GM19452 (cell line): Measurements from ENCODE around the gene MEIOC.
"Not testable (repeated sequence)": the region's sequence is repeated elsewhere in the genome, so short reads cannot be mapped to it uniquely, and the experiment has no call there.

ENCODE experiments used
- ATAC-seq: cut with Tn5 transposase; IDR thresholded peaks from one replicate; pipeline ENCODE4 v1.9.1; 2021; ENCODE audit not compliant: unreplicated experiment

Gene MEIOC

DNA sequence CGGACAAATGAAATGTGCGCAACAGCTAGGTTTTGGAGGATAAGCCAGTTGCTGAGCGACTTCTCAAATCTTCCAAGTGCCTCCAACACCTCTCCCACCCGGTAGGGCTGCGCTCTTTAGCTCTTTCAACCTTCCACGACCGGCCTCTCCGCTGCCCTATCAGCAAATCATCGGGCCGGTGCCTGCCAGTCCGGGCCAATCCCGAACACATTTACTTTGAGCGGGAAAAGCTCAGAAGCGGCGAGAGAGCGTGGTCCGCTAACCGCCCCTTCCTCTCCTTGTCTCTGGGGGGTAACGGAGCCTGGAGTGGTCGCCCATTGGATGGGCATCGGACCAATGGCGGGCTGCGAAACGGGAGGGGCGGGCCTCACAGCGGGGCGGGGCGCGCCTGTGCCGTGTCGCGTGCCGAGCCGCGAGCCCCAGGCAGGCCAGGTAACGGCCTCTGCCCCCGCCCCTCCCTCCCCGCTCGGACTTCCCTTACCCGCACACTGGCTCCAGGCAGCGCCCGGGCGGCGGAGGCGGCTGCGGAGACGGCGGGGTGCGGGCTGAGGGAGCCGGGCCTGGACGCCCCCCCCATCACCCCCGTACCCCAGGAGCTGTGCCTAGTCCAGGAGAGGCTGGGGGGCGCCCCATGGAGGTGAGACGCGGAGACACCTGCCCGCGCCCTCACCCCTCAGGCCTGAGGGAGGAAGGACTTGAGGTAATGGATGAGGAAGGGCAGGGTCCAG lies at the start of gene MEIOC:
MEIOC (plus strand) TSS at position 486 of the 728 bp plus-strand sequence; CDS start at position 632, 146 bp downstream.
- ATAC-seq: no peak

DNA sequence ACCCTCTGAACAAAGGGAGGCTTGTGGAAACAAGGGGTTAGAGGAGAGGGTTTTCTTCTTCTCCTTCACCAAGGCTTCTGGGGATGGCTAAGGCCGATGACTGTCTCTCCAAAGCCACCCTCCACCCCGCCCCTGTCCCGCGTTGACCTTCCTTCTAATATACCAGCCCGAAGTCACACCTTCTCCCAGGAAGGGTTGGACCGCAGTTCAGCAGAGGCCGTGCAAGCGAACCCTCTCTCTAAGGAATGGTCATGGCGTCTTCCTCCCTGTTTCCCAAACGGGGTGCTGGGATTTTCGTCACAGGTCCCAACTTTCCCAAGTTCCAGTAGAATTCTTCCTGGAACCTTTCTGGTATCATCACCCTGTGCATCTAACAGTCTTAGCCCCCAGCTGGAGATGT lies 49.6 kb upstream of the MEIOC start:
- no peak for ATAC-seq

DNA sequence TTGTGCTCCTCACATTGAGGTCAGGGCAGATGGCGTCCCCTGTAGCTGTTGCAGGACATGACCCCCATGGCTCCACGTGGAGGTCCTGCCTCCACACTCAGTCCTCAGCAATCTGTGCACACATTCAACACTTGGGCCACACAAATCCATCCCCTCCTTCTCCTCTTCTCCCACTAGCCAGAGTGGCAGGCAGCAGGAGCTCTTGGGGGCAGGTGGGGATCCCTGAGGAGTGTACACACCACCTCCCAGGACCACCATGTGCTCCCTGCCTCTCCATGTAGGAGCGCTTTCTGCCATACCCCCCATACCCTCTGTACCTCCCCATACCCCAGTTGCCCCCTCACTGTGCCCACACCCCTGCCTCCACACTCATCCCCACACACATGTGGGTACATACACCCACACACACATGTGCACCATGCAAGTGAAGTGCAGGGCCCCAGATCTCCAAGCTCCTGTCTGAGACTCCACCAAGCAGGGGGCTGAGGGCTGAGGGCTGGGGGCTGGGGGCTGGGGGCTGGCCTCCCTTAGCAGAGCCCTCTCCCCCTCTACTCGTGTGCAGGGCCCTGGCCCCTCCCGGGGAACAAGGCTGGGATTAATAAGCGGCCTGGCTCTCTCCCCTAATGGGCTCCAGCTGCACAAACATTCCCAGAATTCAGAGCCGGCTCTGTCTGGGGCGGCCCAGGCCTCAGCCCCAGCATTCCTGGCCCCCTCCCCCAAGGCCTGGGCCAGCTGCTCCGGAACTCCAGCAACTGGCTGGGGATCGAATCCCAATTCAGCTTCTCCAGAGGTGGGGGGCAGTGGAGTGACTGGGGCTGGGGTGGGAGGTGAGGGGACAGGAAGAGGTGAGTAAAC lies 48.2 kb upstream of the MEIOC start:
- ATAC-seq: no peak

DNA sequence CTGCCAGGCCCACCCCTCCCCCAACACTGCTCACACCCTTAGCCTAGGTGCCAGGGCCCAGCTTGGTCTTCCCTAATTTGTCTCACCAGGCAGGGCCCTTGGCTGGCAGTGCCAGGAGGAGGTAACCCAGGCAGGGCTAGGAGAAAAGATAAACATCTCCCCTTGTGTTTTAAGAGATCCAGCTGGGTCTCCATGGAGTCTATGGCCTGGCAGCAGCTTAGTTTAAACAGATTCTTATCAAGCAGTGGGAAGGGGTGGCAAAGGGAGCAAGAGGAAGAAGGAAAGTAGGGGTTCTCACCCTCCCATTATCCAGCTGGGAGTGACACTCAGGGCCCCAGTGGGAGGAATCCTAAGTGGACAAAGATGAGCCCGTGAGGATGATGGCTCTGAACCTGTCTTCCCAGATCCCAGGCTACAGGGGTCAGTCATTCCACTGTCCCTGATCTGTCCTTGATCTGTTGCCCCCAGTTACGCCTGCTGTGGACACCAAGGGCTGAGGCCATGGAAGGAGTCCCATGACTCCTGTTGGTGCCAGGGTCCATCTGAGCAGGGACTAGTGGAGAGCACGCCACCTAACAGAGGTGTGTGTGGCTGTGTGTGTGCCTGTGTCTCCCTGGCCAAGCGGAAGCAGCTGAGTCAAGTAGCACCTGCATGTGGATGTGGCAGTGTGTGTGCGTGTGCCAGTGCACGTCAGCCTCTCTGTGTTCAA lies 47.4 kb upstream of the MEIOC start:
- no peak for ATAC-seq

DNA sequence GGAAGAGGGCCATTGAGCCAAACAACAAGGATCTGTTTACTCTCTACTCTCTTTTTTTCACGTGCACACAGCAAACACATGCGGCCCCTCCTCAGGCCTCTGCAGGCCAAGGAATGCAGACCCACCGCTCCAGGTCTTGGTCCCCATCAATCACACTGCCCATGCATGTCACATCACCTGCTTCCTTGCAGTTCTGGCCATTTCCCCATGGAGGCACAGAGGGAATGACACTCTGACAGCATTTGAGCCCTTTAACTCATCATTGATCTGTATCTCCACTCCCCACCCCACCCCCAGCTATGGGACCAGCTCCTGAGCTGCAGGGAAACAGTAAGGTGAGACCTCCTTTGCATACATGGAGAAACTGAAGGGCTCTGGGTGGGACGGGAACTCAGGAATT lies 45.9 kb upstream of the MEIOC start:
- no peak for ATAC-seq

DNA sequence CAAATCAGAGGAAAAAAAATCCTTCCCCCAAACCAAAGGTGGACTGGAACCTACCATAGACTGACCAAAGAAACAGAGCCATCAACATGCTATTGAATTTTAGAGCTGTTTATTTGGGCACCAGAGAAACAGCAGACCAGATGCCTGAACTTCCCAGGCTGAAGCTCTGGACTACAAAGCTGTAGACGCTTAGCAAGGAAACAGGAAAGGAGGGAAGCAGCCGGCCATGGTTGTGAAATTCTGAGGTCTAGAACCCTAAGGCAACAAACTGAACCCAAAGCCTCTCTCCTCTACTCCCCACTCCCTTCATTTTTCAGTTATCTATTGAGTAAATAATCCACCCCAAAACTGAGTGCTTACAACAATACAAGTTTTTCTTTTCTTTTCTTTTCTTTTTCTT lies 45.4 kb upstream of the MEIOC start:
- no peak for ATAC-seq

DNA sequence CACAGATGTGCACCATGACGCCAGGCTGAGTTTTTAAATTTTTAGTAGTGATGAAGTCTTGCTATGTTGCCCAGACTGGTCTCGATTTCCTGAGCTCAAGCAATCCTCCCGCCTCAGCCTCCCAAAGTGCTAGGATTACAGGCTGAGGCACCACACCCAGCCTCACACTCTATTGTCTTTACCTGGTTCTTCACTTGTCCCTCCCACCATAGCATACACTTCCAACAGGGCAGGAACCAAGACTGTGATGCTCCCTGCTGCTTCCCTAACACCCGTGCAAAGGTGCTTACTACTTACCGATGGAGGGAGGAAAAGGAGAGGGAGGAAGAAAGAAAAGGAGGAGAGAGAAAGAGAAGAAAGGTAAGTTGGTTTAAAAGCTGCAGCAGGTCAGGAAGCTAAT lies 41.4 kb upstream of the MEIOC start:
- ATAC-seq: no peak

DNA sequence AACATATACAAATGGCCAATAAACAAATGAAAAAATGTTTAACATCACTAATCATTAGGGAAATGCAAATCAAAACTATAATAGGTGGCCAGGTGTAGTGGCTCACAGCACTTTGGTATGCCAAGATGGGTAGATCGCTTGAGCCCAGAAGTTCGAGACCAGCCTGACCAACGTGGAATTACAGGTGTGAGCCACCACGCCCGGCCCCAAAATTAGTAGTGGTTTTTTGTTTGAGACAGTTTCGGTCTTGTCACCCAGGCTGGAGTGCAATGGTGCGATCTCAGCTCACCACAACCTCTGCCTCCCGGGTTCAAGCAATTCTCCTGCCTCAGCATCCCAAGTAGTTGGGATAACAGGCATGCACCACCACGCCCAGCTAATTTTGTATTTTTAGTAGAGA lies 37.6 kb upstream of the MEIOC start:
- not testable (repeated sequence) for ATAC-seq

DNA sequence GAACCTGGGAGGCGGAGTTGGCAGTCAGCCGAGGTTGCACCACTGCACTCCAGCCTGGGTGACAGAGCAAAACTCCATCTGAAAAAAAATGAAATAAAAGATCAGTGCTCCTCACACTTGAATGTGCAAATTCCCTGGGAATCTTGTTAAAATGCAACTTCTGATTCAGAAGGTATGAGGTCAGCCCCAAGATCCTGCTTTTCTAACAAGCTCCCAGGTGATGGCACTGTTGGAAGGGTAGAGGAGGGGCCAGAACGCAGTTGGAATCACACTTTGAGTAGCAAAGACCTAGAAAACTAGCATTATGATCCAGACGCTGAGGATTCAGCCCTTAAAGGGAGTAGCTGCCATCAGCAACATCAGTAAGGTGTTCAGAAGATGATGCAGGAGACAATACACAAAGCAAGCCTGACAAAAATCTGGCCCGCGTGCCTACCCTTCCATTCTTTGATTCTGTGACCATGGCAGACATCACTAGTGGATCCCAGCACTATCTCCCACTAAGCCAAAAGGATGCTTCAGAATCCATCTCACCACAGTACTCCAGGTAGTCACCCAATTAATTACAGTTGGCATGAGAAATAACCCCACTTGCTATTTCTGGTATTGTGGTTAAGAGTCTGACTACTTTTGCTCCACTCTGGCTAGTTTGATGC lies 33.1 kb upstream of the MEIOC start:
- ATAC-seq: no peak

DNA sequence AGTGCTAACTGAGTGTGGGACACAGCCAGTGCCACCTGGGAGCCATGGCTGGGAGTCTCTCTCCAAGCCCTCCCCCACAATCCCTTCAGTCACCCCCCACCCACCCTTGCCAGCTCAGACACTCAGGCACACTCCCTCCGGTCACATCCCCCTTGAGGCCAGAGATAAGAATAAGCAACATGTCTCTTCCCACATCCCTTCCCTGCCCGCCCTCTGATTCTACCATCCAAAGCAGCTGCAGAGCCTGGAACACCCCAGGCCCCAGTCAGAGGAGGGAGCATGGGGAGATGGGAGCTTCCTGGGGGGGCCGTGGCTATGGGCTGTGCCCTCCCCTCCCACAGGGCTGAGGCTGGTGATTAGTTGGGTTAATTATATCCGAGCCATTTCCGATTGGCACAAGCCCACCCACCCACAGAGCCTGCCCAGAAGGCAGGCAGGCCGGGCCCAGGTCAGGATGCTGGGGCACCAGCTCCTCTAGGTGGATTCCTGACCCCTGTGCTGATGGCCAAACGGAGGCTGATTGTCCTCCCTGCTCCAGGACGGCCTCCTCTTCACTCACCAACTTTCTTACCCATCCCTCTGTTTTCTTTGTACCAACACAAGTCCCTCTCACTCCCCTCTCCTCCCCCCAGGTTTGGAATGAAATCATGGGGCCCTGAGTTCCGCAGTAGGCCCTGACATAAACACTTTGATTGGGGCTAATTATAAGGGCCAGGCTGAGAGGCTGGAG lies 28.6 kb upstream of the MEIOC start:
- ATAC-seq: no peak

DNA sequence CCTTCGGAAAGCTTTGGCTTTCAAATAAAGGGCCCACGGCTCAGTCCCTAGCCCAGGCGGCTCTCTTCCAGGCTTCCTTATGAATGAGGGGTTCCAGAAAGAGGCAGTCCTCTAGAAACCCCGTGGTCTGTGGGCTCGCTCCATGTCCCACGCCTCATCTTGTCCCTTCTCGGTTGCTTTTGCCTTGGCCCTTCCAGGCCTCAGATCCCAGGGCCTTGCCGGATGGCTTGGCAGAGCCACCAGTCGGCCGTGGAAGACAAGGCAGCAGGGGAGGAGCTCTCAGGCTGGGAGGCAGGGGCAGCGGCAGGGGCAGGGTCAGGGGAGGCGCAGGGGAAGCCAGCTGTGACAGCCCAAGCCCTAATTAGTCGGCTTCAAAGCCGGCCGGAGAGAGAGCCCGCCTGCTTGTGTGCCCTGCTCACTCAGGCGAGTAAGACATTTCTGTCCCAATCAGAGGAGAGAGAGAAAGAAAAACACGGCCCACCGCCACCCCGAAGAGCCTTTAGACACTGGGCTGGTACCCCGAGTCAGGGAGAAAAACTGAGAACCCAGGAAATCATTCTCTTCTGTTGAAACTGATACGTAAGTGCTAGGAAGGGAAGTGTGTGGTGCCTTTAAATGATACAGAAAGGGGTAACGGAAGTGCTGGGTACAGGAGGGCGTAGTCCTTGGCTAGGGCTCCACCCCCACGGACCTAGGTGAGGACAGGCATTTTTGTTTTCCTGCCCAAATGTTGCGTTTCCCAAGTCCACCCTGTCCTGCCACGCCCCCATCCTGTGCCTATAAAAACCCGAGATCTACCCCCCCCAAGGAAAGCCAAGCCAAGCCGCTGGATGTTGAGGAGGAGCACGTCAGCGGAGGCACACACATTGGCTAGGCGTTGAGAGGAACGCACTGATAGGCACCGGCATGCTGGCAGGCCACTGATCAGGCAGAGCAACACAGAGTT lies 27.8 kb upstream of the MEIOC start:
- ATAC-seq: no peak

DNA sequence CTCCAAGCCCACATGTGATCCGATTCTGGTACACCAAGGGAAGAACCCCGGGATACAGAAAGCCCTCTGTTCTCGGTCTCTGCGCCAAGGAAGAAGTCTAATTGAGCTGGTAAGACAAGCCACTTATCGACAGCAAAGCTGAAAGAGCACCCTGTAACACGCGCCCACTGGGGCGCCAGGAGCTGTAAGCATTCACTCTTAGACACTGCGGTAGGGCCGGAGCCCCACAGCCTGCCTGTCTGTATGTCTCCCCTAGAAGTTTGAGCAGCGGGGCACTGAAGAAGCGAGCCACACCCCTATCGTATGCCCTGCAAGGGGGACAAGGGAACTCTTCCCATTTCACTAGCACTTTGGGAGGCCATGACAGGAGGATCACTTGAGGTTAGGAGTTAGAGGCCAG lies 27.0 kb upstream of the MEIOC start:
- no peak for ATAC-seq

DNA sequence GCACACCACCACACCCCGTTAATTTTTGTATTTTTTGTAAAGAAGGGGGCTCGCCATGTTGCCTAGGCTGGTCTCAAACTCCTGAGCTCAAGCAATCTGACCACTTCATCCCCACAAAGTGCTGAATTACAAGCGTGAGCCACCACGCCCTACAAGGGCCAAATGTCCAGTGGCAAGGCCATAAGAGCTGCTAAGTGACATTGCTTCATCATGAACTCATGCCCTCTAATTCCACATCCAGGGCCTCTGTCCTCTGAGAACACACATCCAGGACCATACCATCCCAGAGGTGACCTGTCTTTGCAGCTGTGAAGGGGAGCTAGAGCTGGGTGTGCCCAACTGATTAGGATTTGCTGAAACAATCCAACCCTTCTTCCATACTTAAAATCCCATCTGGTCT lies 25.6 kb upstream of the MEIOC start:
- ATAC-seq: no peak

DNA sequence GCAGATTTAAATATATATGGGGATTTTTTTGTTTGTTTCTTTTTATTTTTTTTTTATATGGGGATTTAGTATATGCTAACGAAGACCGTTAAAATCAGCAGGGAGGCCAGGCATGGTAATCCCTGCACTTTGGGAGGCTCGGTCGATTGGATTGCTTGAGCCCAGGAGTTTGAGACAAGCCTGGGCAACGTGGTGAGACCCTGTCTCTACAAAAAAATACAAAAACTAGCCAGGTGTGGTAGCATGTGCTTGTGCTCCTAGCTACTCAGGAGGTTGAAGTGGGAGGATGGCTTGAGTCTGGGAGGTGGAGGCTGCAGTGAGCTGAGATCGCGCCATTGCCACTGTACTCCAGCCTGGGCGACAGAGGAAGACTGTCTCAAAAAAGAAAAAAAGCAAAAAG lies 22.3 kb upstream of the MEIOC start:
- no peak for ATAC-seq

DNA sequence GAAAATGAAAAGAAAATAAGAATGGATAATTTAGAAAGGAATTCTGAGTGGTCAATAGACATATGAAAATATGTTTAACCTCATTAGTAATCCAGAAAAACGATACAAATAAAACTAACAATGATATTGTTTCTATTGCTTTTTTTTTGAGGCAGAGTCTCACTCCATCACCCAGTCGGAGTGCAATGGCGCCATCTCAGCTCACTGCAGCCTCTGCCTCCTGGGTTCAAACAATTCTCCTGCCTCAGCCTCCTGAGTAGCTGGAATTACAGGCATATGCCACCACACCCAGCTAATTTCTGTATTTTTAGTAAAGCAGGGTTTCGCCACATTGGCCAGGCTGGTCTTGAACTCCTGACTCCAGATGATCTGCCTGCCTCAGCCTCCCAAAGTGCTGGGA lies 21.9 kb upstream of the MEIOC start:
- ATAC-seq: not testable (repeated sequence)

DNA sequence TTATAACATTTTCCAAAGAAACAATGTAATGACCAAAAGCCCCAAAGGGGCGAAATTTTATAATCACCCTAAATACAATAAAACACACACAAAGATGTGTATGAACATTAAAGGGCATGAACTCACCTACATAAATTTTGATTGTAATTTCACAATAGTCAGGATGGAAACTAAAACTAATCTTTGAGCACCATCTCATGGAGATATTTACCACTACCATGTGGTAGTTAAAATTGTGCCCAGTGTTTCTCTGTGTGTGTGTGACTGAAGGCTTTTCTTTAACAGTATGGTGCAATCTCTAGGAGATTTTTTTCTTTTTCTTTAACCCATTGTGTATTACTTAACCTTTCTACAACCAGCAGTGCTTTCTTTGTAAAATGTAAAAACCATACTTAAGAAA lies 19.7 kb upstream of the MEIOC start:
- ATAC-seq: no peak

DNA sequence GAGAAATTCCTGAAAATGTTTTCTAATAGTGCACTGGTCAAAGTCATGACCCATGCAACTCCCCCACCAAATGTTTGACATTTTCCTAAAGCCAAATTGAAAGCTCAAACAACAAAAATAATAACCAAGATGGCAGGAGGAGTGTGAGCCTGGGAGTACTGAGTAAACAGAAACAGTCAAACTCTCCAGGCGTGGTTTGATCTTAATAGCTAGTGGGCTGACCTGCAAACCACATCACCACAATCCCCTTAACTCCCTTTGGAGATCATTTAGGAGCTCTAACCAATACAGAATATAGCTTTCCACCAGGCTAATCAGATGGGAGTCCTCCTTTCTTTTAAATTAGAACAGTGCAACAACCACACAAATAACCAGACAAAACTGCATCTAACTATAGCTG lies 19.2 kb upstream of the MEIOC start:
- ATAC-seq: no peak

DNA sequence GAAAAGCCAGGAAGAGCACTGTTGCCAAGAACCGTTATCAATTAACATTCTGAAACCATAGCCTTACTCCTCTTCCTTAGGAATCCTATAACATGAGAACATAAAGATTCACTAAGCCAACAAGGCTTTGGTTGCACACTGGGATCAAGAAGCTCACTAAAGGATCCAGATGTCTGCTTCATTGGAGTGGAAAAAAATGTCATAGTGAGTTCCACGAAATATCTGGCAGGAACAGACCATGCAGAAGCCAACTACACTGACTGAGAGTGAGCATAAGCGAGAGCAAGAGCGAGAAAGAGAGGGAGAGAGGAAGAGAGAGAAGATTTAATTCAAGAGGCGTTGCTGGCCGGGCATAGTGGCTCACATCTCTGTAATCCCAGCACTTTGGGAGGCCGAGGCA lies 13.4 kb upstream of the MEIOC start:
- no peak for ATAC-seq

DNA sequence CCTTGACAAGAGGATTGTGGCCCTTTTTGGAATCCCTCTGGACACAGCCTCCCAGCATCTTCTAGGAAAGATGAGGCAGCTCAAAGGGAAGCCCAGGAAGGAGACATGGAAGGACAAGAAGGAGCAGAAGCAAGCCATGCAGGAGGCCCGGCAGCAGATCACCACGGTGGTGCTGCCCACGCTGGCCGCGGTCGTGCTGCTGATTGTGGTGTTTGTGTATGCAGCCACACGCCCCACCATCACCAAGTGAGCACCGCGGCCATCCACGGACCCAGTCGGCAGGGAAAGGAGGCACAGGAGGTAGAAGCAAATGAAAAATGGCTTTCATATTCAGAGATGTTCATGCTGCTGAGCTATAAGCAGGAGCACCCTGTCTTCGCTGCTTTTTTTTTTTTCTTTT lies 10.9 kb upstream of the MEIOC start:
- ATAC-seq: no peak

DNA sequence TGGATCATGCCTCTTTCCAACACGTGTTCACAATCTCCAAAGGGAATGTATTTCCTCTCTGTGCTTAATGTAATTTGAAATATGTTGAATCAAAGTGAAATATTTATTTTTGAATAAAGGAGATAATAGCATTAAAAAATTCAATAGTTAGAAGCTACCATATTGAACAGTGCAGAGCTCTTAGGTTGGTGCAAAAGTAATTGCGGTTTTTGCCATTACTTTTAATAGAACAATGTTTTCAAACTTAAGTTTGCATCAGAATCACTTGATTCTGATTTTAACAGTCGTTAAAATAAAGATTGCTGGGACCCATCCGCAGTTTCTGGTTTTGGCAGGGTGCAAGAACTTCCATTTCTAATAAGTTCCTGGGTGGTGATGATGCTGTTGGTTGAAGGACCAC lies 10.0 kb upstream of the MEIOC start:
- ATAC-seq: no peak
